Dendritic cell treated with granulocyte-macrophage colony-stimulating factor and Interleukin-4, amounts not matched to agents 40 ng/mL and 50 ng/mL, for 4 days (primary cell): ENCODE measurements around the gene BAIAP2L1.

Source experiments
- H3K27ac Mint-ChIP-seq: one replicate; pipeline ENCODE4 v1.8.0; 2022; ENCODE audit warnings: mild to moderate bottlenecking, mixed read lengths
- H3K27me3 Mint-ChIP-seq: one replicate; pipeline ENCODE4 v1.8.0; 2022; ENCODE audit warnings: mild to moderate bottlenecking, mixed read lengths
- H3K36me3 Mint-ChIP-seq: one replicate; pipeline ENCODE4 v1.8.0; 2022; ENCODE audit warnings: low read depth, mixed read lengths
- H3K4me1 Mint-ChIP-seq: one replicate; pipeline ENCODE4 v1.8.0; 2022; ENCODE audit warnings: low read depth, mixed read lengths
- H3K4me3 Mint-ChIP-seq: one replicate; pipeline ENCODE4 v1.8.0; 2022; ENCODE audit warnings: mild to moderate bottlenecking, moderate library complexity, mixed read lengths
- H3K9me3 Mint-ChIP-seq: one replicate; pipeline ENCODE4 v1.8.0; 2022; ENCODE audit warnings: mixed read lengths
- intact Hi-C: fragments of 100-400 bp; cut with micrococcal nuclease; formaldehyde crosslinking; loops from one replicate; pipeline ENCODE4 v1.15.0; 2022

The BAIAP2L1 gene

DNA sequence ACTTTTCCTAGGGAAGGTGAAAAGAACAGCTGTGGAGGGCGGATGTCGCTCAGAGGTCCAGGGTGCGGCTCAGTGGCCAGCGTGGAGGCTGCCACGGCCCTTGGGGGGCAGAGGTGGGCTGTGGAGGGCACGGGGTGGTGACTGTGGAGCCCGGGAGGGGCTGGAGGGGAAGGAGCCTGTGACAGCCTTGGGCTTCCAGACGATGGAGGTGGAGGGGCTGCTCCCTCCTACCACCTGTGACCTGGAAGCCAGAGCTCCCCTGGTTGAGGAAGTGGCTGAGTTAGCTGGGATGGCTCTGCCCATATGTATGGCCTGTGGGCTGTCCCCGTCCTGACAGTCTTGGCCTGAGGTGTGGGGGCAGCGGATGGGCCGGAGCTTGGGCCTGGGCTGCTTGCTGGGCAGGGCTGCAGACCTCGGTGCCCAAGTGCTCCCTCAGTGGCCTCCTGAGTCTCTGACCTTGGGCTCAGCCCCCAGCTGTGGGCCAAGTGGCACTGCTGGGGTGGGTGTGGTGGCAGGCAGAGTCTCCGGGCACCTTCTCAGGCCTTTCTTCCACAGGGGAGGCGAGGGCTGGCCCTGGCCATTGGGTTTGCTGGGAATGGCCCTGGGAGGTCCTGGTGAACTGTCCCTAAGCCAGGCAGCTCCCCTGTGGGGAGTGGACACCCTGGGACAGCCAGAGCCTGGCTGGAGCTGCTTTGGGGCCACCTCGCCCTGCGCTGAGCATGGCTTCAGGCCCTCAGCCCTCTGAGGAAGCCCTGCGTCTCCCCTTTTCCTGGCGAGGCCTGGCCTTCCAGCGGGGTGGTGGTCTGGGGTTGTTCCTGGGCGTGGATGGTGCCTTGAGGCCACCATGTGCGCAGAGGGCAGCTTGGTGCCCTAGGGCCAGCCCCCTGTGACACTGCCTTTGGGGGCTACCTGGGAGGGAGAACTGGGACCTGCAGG is 115.5 kb downstream of the BAIAP2L1 start:
- no peaks in the 10 kb centered on the region for H3K27me3 Mint-ChIP-seq
- no peaks in the 10 kb centered on the region for H3K9me3 Mint-ChIP-seq
- peaks cover 83% of the 10 kb centered on the region for H3K36me3 Mint-ChIP-seq
- peak overlapping the region; percentile 95 for H3K4me3 Mint-ChIP-seq
- H3K27ac Mint-ChIP-seq: peak overlapping the region; percentile 97
- H3K4me1 Mint-ChIP-seq: peaks cover 69% of the 10 kb centered on the region
- intact Hi-C loops: loop anchor here (10.0 kb wide), 3 partner anchors 589 to 1961 kb away; partner anchors contain the start of genes SDHAF3, SLC25A13, TMEM130 and TRRAP

- H3K4me1 Mint-ChIP-seq: peaks cover 67% of the 10 kb centered on the region
- H3K27ac Mint-ChIP-seq: peak overlapping the region; percentile 97
- H3K27me3 Mint-ChIP-seq: no peaks in the 10 kb centered on the region
- peak overlapping the region; percentile 95 for H3K4me3 Mint-ChIP-seq
- intact Hi-C loops: loop anchor here (10.0 kb wide), 3 partner anchors 590 to 1960 kb away; partner anchors contain the start of genes SDHAF3, SLC25A13, TMEM130 and TRRAP
- peaks cover 77% of the 10 kb centered on the region for H3K36me3 Mint-ChIP-seq
- H3K9me3 Mint-ChIP-seq: no peaks in the 10 kb centered on the region
Measured at GRCh38 chr7:98284335-98285036, 116.4 kb downstream of the BAIAP2L1 start.

GRCh38 chr7:98283887-98284222 is 117.0 kb downstream of the BAIAP2L1 start:
- no peaks in the 10 kb centered on the region for H3K9me3 Mint-ChIP-seq
- intact Hi-C loops: loop anchor here (10.0 kb wide), 3 partner anchors 591 to 1959 kb away; partner anchors contain the start of genes SDHAF3, SLC25A13, TMEM130 and TRRAP
- H3K4me1 Mint-ChIP-seq: peaks cover 67% of the 10 kb centered on the region
- peak overlapping the region; percentile 95 for H3K4me3 Mint-ChIP-seq
- H3K36me3 Mint-ChIP-seq: peaks cover 71% of the 10 kb centered on the region
- no peaks in the 10 kb centered on the region for H3K27me3 Mint-ChIP-seq
- H3K27ac Mint-ChIP-seq: peak overlapping the region; percentile 97

GRCh38 chr7:98283127-98283886 is 117.6 kb downstream of the BAIAP2L1 start:
- Mint-ChIP-seq H3K4me3 (peak overlapping the region; percentile 95), H3K27me3 (no peaks in the 10 kb centered on the region), H3K4me1 (peaks cover 66% of the 10 kb centered on the region), H3K36me3 (peaks cover 65% of the 10 kb centered on the region), H3K27ac (peak overlapping the region; percentile 97), H3K9me3 (no peaks in the 10 kb centered on the region)
- intact Hi-C loops: loop anchor here (10.0 kb wide), 3 partner anchors 591 to 1959 kb away; partner anchors contain the start of genes SDHAF3, SLC25A13, TMEM130 and TRRAP

- intact Hi-C loops: loop anchor here (1.0 to 10.0 kb wide), 4 partner anchors 30 to 1958 kb away; partner anchors contain the start of genes SDHAF3, SLC25A13, TECPR1 and TMEM130
- no peaks in the 10 kb centered on the region for H3K9me3 Mint-ChIP-seq
- no peaks in the 10 kb centered on the region for H3K27me3 Mint-ChIP-seq
- peak overlapping the region; percentile 97 for H3K27ac Mint-ChIP-seq
- H3K4me1 Mint-ChIP-seq: peaks cover 60% of the 10 kb centered on the region
- peaks cover 59% of the 10 kb centered on the region for H3K36me3 Mint-ChIP-seq
- peak overlapping the region; percentile 95 for H3K4me3 Mint-ChIP-seq
Measured at GRCh38 chr7:98282703-98283102, 118.2 kb downstream of the BAIAP2L1 start.

DNA sequence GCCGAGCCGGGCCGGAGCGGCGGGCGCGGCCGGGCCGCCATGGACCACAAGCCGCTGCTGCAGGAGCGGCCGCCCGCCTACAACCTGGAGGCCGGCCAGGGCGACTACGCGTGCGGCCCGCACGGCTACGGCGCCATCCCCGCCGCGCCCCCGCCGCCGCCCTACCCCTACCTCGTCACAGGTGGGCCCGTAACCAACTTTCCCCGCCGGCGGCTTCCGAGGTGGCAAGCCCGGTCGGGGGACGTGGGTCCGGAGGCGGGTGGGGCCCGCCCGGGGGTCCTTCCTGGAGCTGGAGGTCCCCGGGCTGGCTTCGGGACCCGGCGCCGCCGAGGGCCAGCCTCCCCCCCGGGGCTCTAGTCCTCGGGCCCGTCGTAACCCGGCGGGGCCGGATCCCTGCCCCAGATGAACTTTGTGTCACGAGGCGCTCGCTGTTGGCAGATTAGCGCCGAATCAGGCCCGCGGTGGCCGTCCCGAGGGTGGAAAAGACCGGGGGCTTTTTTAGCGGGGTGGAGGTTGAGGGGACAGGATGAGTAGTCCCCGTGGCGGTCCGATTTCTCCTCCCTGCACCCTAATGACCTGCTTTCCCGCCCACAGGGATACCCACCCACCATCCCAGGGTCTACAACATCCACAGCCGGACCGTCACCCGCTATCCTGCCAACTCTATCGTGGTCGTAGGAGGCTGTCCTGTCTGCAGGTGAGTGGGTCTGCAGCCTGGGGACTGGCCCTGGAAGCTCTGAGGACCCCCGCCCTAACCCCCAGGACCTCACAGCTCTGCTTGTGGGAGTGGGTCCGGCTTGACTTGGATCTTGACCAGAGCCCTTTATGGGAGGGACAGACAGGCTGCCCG is 118.9 kb downstream of the BAIAP2L1 start:
- Mint-ChIP-seq H3K4me3 (peak overlapping the region; percentile 95), H3K9me3 (no peaks in the 10 kb centered on the region), H3K36me3 (peaks cover 52% of the 10 kb centered on the region)

GRCh38 chr7:98280791-98281756 is 119.8 kb downstream of the BAIAP2L1 start, which contains the start of gene BRI3:
BRI3 (plus strand) TSS chr7:98281686; CDS start chr7:98281796, 110 bp downstream.
- Mint-ChIP-seq H3K36me3 (peaks cover 43% of the 10 kb centered on the region), H3K4me1 (peaks cover 53% of the 10 kb centered on the region)
- intact Hi-C loops: loop anchor here (10.0 kb wide), 3 partner anchors 594 to 1956 kb away; partner anchors contain the start of genes SDHAF3, SLC25A13, TMEM130 and TRRAP

More for the DNA sequence above, 118.9 kb downstream of the BAIAP2L1 start:
- peaks cover 53% of the 10 kb centered on the region for H3K4me1 Mint-ChIP-seq
- peak overlapping the region; percentile 97 for H3K27ac Mint-ChIP-seq
- no peaks in the 10 kb centered on the region for H3K27me3 Mint-ChIP-seq
- intact Hi-C loops: loop anchor here (1.0 to 10.0 kb wide), 4 partner anchors 30 to 1957 kb away; partner anchors contain the start of genes SDHAF3, SLC25A13, TECPR1 and TMEM130

DNA sequence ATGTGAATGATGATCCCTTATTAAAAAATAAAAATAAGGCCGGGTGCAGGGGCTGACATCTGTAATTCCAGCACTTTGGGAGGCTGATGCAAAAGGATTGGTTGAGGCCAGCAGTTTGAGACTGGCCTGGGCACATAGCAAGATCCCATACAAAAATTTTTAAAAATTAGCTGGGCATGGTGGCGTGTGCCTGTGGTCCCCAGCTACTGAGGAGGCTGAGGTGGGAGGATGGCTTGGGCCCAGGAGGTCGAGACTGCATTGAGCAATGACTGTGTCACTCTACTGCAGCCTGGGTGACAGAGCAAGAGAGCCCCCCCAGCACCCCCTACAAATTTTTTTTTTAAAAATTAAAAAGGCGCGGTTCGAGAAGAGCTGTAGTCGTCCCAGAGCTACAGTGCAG is 120.6 kb downstream of the BAIAP2L1 start:
- Mint-ChIP-seq H3K9me3 (no peaks in the 10 kb centered on the region), H3K4me3 (peak overlapping the region; percentile 78)

More at GRCh38 chr7:98280791-98281756, 119.8 kb downstream of the BAIAP2L1 start, which contains the start of gene BRI3:
- H3K4me3 Mint-ChIP-seq: peak within 1 kb of the TSS; percentile 95
- peak within 1 kb of the TSS; percentile 97 for H3K27ac Mint-ChIP-seq
- H3K27me3 Mint-ChIP-seq: no peaks in the 10 kb centered on the region
- no peaks in the 10 kb centered on the region for H3K9me3 Mint-ChIP-seq

DNA sequence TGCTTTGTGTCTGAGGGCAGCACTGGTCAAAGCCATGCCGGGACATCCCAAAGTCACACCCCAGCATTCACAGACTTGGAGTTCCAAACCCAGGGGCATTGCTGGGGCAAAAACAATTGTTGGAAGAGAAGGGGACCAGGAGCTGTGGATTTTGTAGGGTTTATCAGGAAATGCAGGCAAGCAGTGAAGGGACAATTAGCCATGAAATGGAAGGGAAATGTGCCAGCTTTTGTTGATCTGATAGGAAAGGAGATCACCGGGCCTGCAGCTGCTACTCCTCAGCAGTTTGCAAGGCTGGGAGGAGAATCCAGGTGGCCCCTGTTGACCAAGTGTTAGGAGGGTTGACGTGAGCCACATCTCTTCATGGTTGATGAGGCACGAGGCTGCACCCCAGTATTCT is 122.0 kb downstream of the BAIAP2L1 start:
- peaks cover 36% of the 10 kb centered on the region for H3K4me1 Mint-ChIP-seq

More for the DNA sequence above, 120.6 kb downstream of the BAIAP2L1 start:
- H3K36me3 Mint-ChIP-seq: peaks cover 35% of the 10 kb centered on the region
- intact Hi-C loops: loop anchor here (10.0 kb wide), 3 partner anchors 595 to 1955 kb away; partner anchors contain the start of genes SDHAF3, SLC25A13, TMEM130 and TRRAP
- H3K4me1 Mint-ChIP-seq: peaks cover 49% of the 10 kb centered on the region
- no peaks in the 10 kb centered on the region for H3K27me3 Mint-ChIP-seq
- peak overlapping the region; percentile 89 for H3K27ac Mint-ChIP-seq

GRCh38 chr7:98278408-98278807 is 122.5 kb downstream of the BAIAP2L1 start:
- H3K4me1 Mint-ChIP-seq: peaks cover 37% of the 10 kb centered on the region
- H3K9me3 Mint-ChIP-seq: no peaks in the 10 kb centered on the region
- H3K36me3 Mint-ChIP-seq: peaks cover 16% of the 10 kb centered on the region
- no peak overlapping the region for H3K4me3 Mint-ChIP-seq
- intact Hi-C loops: no loop called here
- no peaks in the 10 kb centered on the region for H3K27me3 Mint-ChIP-seq
- peak overlapping the region; percentile 19 for H3K27ac Mint-ChIP-seq

More for the DNA sequence above, 122.0 kb downstream of the BAIAP2L1 start:
- intact Hi-C loops: no loop called here
- Mint-ChIP-seq H3K27me3 (no peaks in the 10 kb centered on the region), H3K36me3 (peaks cover 21% of the 10 kb centered on the region), H3K4me3 (no peak overlapping the region), H3K9me3 (no peaks in the 10 kb centered on the region), H3K27ac (peak overlapping the region; percentile 19)

DNA sequence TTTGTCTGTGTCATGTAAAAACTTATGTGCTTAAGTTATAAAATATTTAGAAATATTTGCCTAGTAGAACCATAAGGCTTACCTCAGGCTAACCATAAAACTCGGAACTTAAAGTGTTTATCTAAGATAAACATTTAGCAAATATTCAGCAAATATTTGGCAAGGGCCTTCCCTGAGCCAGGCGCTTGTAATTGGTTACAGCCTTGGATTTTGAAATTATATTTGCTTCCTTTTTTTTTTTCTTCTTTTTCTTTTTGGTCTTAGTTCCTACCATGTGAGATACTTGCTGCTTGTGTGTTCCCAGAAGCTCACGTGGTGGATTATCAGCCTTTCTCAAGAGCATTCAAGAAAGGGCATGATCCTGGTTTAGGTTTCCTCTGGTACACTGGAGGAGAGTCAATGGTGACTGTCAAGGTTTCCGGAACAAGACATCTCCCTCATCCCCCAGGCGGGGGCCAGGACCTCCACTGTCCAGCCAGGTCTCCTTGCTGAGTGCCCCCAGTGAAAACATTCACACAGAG is 124.6 kb downstream of the BAIAP2L1 start:
- H3K36me3 Mint-ChIP-seq: peaks cover 6% of the 10 kb centered on the region
- no peaks in the 10 kb centered on the region for H3K27me3 Mint-ChIP-seq
- H3K4me3 Mint-ChIP-seq: no peak overlapping the region
- H3K4me1 Mint-ChIP-seq: peaks cover 27% of the 10 kb centered on the region
- peak overlapping the region; percentile 84 for H3K27ac Mint-ChIP-seq
- intact Hi-C loops: no loop called here
- H3K9me3 Mint-ChIP-seq: no peaks in the 10 kb centered on the region
